GM12801 (cell line): ENCODE data around the gene HBP1.

Experiments used
- CTCF ChIP-seq: IDR thresholded peaks from one replicate; pipeline ENCODE4 v1.5.1; 2011; ENCODE audit warnings: control low read depth; ENCODE audit not compliant: insufficient read length; ENCODE audit errors: extremely low read depth

The HBP1 gene

GRCh38 chr7:107170051-107170915, 1.5 kb downstream of the HBP1 start:
- TF ChIP-seq CTCF = no peak

- no peak for TF ChIP-seq CTCF
Measured at GRCh38 chr7:107171496-107171895, 2.7 kb downstream of the HBP1 start.

- TF ChIP-seq CTCF = no peak
Measured at GRCh38 chr7:107172276-107173032, 3.7 kb downstream of the HBP1 start.

GRCh38 chr7:107173191-107173590, 4.4 kb downstream of the HBP1 start:
- no peak for TF ChIP-seq CTCF

GRCh38 chr7:107173691-107174406, 5.0 kb downstream of the HBP1 start:
- TF ChIP-seq CTCF = no peak

GRCh38 chr7:107179326-107180164, 10.7 kb downstream of the HBP1 start:
- no peak for TF ChIP-seq CTCF
